ENCODE data around the gene BAX.
A peak's percentile ranks its signal among the peaks of the same experiment; 100 is the strongest.

BAX gene

GRCh38 chr19:48966541-48967345 is 12.1 kb downstream of the BAX start:
- peak overlapping the region; percentile 90 to 95 for H3K4me3 ChIP-seq (replicated peaks in 1 of 2; ENCODE audit: low read depth in 2 of 2, low read length in 2 of 2)
- DNase-seq (ENCODE audit: low read depth in 2 of 2), result peak; percentile 30 to 43
- no peak for TF ChIP-seq CTCF (IDR thresholded peaks at IDR 0.05; ENCODE audit: low read depth, low read length)

GRCh38 chr19:48967346-48968178 is 12.9 kb downstream of the BAX start:
- TF ChIP-seq CTCF (IDR thresholded peaks at IDR 0.05; ENCODE audit: low read depth, low read length), result no peak
- peak overlapping the region; percentile 90 to 95 for H3K4me3 ChIP-seq (replicated peaks in 1 of 2; ENCODE audit: low read depth in 2 of 2, low read length in 2 of 2)
- peak; percentile 73 to 92 for DNase-seq (ENCODE audit: low read depth in 2 of 2)

- H3K4me3 ChIP-seq (replicated peaks in 1 of 2; ENCODE audit: low read depth in 2 of 2, low read length in 2 of 2), result no peak overlapping the region
- TF ChIP-seq CTCF (IDR thresholded peaks at IDR 0.05; ENCODE audit: low read depth, low read length), result no peak
- DNase-seq (ENCODE audit: low read depth in 2 of 2), result no peak
Measured at GRCh38 chr19:48968179-48968661, 13.5 kb downstream of the BAX start.

- H3K4me3 ChIP-seq (replicated peaks in 1 of 2; ENCODE audit: low read depth in 2 of 2, low read length in 2 of 2), result no peak overlapping the region
- DNase-seq (ENCODE audit: low read depth in 2 of 2), result peak in 1 of 2 donors; percentile 25
- no peak for TF ChIP-seq CTCF (IDR thresholded peaks at IDR 0.05; ENCODE audit: low read depth, low read length)
Measured at GRCh38 chr19:48968813-48969218, 14.1 kb downstream of the BAX start.

GRCh38 chr19:48969276-48970138 is 14.8 kb downstream of the BAX start:
- no peak for TF ChIP-seq CTCF (IDR thresholded peaks at IDR 0.05; ENCODE audit: low read depth, low read length)
- peak in 1 of 2 donors; percentile 40 for DNase-seq (ENCODE audit: low read depth in 2 of 2)
- H3K4me3 ChIP-seq (replicated peaks in 1 of 2; ENCODE audit: low read depth in 2 of 2, low read length in 2 of 2), result no peak overlapping the region

- TF ChIP-seq CTCF (IDR thresholded peaks at IDR 0.05; ENCODE audit: low read depth, low read length), result no peak
- DNase-seq (ENCODE audit: low read depth in 2 of 2), result no peak
- no peak overlapping the region for H3K4me3 ChIP-seq (replicated peaks in 1 of 2; ENCODE audit: low read depth in 2 of 2, low read length in 2 of 2)
Measured at GRCh38 chr19:48970139-48970766, 15.6 kb downstream of the BAX start.

All from cardiac fibroblast (primary cell).